LHCN-M2 (cell line): ENCODE measurements around the gene ZDHHC14. TPM values are rescaled to one million over a fixed set of nuclear protein-coding genes. Genes with fewer than 3 reads are reported as not detected.

Experiments used
- DNase-seq: peaks from one replicate; pipeline ENCODE4 v3.0.0-alpha.2; 2012; ENCODE audit warnings: low read depth
- total RNA-seq: library from RNA; depleted of rRNA; stranded (reverse); fragments of >200 nt; gene quantifications from 2 replicates; pipeline ENCODE4 v1.2.3, GENCODE V29; 2014

ZDHHC14 gene
- total RNA-seq, 1 experiment from 2014 or later, result 2.2 TPM

DNA sequence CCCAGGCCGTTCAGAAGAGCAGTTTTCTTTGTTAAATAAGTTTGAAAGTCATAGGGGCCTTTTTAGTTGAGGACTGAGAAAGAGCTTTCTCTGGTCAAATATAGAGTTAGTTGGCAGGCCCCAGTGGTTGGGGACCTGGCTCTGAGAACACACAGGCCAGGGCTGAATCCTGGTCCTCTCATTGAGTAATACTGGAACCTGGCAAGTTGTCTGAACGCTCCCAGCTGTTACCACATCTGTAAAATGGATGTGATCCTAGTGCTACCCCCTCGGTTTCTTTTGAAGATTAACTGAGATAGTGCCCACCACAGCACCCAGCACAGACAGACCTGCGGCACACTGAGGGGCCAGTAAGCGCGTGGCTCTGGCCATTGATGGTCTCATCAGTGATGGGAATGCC lies 215.5 kb downstream of the ZDHHC14 start:
- no peak for DNase-seq

DNA sequence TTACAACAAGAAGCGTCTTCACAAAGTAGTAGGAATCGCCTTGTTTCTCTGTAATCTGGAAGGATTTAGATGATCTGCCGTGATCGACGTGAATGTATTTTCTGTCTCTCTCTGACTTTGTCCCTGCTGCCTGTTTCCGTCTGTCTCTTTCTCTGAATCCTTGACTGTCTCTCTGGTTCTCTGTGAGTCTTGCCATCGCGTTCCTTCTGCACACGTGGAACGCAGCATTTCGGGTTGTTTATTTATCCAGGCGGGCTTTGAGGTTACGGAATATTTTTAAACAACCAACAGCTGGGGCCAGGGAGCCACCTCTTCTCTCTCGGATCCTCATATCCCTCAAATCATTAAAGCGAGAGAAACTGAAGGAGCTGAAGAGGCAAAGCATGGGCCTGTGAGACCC lies 215.9 kb downstream of the ZDHHC14 start:
- no peak for DNase-seq

DNA sequence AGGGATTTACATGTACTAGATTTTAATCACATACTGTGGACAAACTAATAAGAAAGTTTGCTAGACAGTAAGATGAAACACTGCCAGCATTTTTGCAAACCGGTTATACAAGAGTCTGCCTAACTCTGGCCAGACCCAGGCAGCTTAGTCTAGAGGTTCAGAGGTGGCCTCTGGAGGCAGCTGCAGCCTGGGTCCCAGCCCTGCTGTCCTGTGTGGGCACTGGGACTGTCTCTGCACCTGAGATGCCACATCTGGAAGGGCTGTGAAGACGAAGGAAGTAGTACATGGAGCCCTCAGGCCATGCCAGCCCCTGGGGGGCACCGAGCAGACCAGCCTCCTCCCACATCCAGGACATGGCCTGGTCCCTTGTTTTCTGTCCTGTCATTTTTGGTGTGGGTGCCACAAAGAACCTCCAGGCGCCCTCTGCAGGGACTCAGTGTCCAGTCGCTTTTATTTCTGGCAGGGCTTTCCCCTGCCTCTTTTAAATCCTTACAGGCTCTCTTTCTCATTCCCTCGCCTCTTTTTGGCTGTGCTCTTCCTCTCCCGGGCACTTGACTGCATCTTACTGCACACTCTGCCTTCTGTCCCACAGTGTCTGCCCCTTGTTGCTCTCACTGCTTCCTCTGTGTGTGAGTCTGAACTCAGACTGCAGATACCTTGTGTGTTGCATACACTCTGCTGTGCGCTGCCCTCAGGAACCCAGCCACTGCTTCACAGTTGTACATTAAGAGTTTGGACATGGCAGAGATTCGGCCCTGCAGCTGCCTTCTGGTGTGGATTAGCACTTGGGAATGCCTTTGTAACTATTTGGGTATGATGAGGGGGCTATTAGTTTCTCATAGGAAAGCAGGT lies 216.7 kb downstream of the ZDHHC14 start:
- DNase-seq, result peak; percentile 14

DNA sequence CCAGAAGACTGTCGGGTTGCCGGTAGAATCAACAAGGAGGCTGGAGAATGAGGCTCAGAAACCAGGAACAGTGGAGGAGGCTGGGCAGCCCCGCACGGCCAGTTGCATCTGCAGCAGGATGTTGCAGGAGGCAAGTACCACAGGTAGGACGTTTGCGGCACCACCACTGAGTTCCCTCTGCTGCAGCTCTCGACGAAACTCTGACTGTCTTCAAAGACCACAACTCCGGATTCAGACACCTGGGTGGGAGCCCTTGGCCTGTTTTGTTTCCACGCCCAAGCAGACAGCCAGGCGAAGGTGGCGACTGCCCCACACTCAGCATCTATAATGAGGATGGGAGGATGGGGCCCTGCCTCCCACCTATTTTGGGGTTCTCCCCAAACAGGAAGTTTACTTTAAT lies 218.2 kb downstream of the ZDHHC14 start:
- no peak for DNase-seq

DNA sequence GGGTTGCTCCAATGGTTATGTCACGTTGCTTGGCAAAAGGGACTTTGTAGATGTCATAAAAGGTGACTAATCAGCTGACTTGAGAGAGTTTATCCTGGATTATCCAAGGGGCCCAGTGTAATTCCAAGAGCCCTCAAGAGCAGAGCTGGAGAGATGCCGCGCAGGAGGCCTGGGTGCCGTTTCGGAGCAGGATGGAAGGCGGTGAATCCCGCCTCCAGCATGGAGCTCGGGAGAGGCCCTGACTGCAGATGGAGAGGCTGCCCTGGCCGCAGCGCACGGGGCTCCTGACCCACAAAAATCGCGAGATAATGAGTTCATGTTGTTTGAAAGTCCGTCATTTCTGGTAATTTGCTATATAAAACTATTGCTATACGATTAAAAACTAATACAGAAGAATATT lies 219.8 kb downstream of the ZDHHC14 start:
- no peak for DNase-seq

DNA sequence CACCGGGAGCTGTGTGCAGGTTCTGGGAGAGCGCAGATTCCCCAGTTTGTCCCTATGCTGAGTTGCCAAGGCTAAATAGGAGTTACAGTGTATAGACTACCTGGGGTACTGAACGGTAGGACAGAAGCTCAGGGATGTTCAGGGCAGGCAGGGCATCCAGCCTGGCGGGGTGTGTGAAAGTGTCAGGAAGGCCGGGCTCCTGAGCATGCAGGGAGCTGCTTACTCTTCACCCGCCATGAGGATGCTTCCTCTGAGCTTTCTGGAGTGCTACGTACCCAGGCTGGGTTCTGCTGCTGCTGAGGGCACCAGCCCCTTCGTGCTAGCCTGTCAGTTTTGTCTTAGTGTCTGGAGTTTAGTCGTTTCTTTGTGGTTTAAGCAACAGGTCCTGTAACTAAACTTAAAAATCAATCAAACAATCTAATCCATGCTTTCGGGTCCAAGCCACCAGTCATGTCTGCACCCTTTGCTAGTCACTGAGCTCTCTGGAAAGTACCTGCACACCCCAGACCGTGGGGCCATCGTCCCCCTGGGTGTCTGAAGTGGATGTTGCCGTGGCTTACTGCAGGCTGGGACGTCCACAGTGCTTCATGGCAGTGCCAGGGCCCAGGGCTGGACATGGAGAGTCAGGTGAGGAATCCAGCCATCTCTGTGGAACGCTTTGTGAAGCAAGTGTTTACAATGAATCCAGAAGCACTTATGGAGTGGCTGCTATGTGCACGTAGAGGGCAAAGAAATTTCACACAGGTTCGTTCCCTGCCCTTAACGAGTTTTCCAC lies 221.7 kb downstream of the ZDHHC14 start:
- DNase-seq, result no peak

DNA sequence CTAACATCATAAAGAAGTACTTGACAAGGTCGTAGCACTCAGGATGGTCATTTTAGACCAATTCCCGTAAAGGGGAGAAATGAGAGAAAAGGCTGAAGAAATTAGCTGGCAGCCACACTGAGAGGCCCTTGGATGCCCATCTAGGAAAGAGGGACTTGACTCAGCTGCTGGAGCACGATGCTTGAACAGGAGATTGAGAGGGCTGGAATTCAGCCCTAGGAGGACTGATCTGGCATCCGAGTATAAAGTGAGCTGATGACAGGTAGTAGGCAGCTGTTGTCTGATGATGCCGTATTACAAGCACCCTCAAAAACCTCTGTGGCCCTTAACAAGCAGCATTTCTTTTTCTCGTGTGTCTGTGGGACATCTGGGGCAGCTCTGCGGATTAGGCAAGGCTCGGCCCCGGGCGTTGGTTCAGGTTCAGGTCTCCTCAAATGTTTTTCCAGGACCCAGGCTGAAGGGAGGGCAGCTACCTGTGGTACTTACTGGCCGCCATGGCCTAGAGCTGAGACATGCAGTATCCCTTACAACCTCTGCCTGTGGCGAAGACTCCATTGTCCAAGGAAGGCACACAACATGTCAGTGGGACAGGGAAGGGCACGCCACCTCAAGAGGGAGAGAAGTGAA lies 222.4 kb downstream of the ZDHHC14 start:
- no peak for DNase-seq

DNA sequence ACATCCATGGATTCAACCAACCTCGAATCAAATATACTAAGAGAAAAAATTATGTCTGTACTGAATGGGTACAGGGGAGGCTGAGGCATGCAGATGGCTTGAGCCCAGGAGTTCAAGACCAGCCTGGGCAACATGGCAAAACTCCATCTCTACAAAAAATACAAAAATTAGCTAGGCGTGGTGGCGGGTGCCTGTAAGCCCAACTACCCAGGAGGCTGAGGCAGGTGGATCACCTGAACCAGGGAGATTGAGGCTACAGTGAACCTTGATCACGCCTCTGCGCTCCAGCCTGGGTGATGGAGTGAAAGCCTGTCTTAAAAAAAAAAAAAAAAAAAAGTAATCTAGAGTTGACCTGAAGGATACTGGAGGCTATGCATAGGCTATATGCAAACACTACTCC lies 223.0 kb downstream of the ZDHHC14 start:
- no peak for DNase-seq

DNA sequence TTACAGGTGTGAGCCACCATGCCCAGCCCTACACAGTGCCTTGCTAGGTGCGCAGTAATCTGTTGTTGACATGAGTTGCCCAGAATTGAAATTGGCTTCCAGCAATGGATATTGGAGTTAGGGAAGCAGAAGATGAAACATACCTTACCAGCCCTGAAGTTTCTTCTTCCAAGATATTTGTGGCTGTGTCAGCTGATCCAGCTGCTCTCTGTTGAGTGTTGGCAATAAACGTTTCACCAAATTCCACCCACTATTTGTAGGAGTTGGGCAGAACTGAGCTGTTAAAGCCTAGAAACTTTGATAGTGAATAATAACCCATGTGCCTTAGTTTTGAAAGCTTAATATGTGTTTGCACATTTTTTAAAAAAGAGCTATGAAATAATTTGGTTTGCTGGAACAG lies 223.8 kb downstream of the ZDHHC14 start:
- no peak for DNase-seq

DNA sequence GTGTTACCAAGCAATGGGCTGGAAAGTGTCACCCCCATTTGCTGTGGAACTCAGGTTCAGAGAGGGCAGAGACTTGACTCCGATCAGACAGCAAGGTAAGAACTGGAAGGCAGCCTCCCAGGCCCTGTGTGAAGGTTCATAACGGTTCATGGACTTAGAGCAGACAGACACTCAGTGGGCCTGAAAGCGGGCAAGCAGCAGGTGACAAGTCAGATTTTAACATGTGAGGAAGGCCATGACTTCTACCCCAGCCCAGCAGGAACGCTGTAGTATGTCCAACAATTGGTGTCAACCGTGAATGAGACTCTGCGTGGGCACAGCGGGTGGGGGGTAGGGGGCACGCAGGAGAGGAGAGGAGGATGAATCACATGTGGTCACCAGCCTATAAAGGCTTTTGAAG lies 224.5 kb downstream of the ZDHHC14 start:
- DNase-seq, result no peak

DNA sequence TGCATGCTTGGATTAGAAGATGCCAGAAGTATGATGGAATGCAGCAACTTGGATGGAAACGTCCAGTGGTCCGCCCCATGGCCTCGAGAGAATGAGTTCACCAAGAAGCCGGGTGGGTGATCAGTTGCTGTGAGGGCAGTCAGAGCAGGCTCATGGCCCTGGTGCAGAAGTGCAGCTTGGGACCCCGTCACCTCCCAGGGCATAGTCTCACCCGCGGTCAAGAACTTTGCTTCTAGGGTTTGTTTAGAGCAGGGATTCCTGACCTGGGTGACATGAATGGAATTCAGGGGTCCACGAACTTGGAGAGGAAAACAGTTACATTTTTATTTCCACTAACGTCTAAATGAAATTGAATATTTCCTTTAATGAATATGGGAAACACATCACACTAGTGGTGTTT lies 225.5 kb downstream of the ZDHHC14 start:
- no peak for DNase-seq

DNA sequence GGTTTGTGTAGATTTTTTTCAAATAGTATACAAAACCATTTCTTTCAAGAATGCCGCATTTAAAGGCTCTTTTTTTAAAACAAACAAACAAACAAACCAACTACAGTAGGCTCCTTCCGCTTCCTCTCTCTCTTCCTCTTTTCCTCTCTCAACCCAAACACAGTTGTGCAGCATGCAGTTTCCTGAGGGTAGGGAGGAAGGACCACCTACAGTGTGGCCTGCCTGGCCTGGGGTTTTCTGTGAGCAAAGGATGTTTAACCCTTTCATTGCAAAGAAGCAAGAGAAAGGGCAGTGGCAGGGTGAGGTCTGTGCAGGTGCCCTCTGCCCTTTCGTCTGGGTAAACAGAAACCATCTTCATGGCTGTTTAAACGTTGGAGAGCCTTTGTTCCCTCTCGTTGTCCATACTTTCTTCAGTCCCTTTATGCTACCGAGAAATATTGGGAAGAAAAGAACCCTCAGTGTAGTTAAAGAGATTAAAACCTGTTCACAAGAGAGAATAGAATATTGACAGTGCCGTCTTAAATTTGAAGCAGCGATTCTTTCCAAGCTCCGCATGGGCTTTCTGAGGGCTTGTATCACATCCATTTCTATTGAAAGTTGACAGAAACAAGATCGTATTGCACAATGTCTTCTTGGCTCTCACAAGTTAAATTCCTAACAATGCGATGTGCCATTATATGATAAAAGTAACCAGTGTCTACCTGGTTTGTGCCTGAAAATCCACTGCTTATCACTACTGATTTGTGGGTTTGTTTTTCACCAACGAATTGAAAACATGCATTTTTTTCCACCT lies 226.5 kb downstream of the ZDHHC14 start:
- DNase-seq, result no peak

DNA sequence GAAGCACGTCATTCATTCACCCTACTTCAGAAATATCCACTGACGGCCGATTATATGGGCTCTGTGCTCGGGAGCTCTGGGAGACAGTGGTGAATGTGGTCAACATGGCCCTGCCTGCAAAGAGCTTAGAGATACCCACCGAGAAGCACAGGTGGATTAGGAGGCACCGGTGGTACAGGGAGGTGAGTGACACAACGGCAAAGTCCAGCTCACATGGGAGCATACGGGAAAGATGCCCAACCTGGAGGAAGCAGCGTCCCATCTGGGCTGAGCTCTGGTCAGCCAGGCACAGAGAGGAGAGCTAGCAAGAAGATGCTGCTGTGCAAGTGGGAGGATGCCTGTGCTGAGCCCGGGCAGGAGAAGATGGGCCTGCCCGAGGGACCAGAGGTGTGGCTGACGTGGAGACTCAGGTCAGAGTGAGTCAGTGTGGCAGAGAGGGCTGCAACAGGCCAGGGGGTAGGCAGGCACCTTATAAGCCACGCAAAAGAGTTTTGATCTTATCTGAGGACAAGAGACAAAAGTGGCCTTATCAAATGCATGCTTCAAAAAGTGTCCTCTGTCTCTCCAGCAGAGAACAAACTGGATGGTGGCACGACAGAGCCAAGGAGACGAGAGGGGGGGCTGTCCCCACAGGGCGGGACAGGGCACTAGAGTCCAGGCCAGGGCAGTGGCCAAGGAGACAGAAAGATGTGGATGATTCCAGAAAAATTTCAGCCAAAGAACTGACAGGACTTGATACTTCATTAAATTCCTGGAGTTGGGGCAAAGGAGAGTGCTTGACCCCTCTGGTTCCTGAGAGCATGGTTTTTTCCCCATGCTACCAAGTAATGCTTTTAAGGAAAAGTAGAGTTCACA lies 227.5 kb downstream of the ZDHHC14 start:
- DNase-seq, result no peak

DNA sequence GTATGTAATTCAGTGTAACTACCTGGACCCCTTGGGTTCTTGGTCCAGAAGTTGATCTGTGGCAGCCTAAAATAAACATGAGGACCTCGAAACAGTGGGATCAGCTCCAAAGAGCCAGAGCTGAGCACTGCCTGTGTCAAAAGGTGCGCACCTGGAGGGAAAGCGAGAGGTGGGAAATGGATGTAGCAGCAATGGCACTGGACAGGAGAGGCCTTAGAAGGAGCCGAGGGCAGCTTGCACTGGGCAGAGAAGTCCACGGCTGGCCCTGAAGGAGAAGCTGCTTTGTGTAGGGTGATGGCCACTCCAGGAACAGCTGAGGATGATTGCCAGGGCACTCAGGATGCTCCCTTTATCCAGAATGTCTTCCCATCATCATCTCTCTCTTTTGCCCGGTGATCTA lies 228.1 kb downstream of the ZDHHC14 start:
- DNase-seq, result no peak

DNA sequence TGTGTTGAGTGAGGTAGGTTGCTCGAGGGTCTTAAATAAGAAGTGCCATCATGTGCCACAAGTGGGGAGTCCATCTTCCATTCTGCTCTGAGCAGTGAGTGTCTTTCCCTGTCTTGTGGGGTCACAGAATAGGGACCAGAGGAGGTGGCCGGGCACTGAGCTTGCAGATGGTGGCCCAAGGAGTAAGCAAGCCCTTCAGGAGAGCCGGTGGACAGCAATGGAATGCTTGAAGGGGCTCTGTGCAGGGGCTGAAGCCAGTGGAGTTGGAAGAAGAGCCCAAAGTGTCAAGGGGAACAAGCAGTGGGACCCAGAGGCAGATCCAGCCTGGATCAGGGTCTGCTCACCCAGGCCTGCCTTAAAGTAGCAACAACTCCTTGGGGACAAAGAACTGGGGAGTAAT lies 228.6 kb downstream of the ZDHHC14 start:
- no peak for DNase-seq

DNA sequence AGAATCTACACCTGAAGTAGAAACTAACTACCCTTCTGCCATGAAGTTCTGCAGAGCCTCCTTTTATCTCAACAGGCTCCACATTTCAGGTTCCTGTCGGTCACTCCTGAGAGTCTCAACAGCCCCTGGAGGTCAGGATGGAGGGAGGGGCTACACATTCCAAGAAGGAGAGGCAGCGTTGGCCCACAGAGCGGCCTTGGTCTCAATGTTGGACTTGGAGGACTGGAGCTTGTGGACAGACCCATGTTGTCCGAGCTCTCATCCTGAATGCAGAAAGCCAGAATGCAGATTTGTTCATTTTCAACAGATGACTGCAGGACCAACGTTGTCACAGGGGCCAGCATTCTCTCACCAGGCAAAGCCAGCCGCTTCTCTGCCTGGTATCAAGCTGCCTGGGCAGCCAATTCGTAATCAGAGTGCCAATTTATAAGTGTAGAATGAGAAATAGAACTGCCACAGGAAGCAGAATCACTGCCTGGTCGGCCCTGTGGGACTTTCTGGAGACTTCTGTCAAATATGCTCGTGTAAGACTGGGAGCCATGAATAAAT lies 229.5 kb downstream of the ZDHHC14 start:
- DNase-seq, result no peak

DNA sequence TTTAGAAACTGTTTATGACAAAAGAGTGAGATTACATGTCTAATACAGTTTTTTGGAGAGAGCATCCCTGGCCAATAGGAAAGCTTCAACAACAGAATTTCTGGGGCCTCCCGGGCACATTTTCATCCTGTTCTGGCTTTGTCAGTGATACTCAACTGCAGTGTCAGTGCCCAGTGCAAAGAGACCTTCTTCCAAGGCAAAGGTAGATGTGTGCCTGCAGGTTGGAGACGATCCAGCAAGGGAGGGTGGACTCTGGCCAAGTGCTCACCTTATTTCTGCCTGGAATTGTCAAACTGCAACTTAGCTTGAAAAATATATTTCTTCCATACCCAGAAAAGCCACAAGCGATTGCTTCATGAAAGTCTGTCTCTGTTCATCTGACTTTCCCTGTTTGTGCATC lies 230.4 kb downstream of the ZDHHC14 start:
- no peak for DNase-seq

DNA sequence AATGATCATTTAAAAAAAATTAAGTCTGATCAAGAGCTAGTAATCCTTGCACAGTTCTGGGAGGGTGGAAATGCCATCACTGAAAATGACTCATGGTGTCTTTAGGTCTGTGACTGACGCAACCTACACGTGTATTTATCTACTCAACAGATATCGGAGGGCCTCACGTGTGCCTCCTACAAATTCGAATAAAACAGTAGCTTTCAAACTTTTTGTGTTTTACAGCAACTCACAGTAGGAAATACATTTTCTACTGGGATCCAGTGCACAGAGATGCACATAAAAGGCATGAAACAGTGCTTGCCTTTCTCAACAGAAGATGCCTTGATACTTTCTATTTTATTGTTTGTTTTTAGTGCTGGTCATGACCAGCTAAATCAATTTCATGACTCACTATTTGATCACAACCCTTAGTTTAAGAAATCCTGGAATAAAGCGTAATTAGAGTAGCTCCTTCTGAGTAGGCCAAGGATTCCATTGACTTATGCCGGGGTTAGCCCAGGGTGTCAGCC lies 232.1 kb downstream of the ZDHHC14 start:
- peak; percentile 73 for DNase-seq

DNA sequence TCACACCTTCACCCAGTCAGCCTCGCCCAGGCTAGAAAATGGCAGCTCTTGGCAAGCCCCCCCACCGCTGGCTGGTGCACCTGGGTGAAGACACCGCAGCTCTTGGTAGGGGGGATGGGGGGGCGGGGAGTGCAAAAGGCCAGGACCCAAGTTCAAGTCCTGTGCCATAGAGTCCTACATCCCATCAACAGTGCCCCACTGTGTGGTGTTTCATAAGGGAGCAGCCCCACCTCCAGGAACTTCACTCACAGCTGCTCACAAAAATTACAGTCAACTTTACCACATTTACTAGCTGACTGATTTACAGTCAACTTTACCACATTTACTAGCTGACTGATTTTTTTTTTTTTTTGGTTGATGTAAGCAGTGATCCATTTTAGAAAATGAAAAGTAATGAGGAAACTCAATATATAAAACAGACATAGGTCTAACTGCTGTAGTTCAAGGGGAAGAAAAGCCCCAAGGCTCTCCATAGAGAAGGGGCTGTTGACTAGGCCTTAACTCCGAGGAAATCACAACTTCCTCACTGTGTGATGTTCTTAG lies 233.1 kb downstream of the ZDHHC14 start:
- DNase-seq, result peak; percentile 66

DNA sequence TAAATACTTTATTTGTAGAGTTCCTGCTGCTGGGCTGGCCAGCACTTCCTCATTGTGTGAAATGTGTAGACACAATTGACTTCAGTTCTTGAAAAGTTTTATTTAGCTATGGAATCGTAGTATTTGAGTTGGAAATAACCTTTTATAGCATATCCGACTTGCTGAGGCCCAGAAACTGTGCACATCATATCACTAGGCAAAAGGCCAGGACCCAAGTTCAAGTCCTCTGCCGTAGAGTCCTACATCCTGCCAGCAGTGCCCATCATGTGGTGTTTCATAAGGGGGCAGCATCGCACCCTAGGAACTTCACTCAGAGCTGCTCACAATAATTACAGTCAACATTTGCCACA lies 234.4 kb downstream of the ZDHHC14 start:
- peak; percentile 11 for DNase-seq
